HG03565 (cell line): ENCODE data around the gene CHD3.
"Not testable (repeated sequence)": the region's sequence is repeated elsewhere in the genome, so short reads cannot be mapped to it uniquely, and the experiment has no call there.

Experiments
- ATAC-seq: cut with Tn5 transposase; IDR thresholded peaks from one replicate; pipeline ENCODE4 v1.9.1; 2021; ENCODE audit warnings: mild to moderate bottlenecking, moderate library complexity; ENCODE audit not compliant: unreplicated experiment

CHD3 gene

DNA sequence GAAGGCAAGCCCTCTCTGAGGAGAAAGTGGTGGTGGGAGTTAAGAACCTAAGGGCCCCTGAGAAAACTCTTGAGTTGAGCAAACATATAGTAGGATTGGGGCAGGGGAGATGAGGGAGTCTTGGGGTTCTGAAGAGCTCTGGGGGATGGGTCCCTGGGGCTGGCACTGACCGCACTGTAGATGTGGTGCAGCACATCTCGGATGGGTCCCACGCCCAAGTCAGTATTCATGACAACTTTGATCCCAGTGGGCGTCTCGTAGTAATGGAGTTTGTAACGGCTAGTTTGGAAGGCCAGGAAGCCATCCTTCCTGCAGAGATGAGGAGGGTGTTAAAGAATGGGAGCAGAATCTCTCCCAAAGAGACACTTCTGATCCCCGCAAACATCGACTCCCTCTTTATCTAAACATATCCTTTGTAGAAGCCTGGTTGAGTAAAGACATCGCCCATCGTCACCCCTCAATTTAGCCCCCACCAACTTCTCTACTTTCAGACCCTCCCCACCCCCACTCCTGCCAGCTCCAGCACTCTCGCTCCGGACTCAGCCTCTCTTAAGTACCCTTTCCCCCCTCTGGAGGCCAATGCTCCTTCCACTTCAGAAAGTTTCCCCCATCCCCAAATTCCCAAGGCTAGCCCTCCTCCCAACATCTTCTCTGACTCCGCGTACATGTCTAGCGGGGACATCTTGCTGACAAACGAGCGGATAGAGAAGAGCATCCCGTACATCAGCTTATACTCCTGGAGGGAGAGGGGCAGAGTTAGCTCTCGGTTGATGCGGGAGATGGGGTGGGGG, 42.4 kb downstream of the CHD3 start:
- no peak for ATAC-seq

DNA sequence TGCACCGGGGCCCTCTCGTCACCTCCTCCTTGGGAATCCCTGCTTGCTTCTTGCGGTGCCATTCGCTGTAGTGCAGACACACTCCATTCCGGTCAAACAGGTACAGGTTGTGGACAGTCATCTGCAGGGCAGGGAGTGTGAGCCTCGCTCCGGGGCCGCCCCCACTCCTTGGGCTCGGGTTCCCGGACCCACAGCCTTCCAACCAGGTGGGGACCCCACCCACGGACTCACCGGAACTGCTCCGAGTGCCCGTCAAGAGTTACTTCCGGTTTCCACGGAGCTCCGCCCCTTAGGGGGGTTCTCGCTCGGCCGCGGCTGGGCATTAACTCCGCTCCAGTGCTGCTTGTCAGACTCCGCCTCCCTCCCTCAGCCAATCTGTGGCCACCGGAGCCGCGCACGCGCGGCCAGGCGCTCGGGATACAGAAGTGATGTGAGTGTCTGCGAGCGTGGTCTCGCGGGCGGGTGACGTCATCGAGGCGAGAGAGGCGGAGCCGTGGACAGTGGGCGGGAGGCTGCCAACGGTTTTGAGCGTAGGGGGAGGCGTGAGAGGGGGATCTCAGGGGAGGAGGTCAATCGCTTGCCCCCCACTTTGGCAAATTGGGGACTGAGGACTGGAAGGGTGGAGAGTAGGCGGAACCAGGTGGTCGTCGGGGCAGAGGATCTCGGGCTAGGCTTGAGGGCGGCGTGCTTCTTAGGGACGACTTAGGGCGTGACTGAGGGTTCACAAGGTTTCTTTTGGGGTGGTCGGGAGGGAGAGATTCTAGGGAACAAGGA, 43.3 kb downstream of the CHD3 start, which contains the start of the genes CNTROB and TRAPPC1:
Gene CNTROB (plus strand): TSS at position 498 of the 774 bp plus-strand sequence. CDS start 874 bp downstream, outside the sequence.
Gene TRAPPC1 (minus strand): TSS at position 238 of the 774 bp plus-strand sequence. CDS start 117 bp downstream, at position 121.
- peak; percentile 97 for ATAC-seq

DNA sequence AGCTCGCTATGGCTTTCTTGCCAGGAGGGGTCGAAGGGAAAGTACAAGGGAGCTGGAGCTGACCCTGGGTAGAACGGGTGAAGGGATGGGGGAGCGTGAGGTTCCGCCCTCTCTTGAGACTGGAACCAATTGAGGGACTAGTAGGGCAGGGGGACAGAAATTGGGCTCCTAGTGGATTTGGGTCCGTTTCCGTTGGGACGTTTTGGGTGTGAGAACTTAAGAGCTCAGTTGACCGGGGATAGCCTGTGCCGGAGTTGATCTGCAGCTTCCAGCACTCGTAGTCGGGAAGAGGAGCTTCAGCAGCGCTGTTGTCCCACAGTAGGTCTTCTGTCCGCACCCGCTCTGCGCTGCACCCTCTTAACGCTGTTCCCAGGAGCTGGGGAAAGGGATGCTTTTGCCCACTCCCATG, 43.9 kb downstream of the CHD3 start:
- ATAC-seq, result no peak

DNA sequence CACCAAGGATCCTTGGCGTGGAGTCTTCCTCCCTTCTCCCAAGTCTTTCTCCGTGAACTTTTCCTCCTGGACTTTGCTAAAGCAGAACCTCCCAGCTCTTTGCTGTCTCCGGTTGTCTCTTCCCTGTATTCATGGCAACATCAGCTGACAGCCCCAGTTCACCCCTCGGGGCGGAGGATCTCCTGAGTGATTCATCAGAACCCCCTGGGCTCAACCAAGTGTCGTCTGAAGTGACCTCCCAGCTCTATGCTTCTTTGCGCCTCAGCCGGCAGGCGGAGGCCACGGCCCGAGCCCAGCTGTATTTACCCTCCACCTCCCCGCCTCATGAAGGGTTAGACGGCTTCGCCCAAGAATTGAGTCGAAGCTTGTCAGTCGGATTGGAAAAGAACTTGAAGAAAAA, 44.4 kb downstream of the CHD3 start:
- no peak for ATAC-seq

DNA sequence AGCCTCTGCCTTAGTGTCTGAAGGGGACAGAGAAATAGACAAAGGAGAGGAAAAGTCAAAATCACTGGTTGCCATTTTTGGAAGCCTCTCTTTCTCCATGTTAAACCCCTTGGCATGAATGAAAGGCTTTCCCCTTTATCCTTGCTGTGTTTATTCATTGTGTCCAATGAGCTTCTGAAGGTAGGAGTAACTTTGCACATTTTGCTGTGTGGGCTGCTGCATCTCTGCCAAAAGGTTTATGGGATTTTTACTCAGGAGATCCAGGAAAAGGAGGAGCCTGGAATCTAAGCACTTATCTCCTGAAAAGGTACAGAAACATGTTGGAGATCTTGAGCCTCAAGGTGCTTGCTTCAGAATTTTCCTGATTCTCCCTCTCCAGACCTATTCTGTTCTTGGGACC, 47.3 kb downstream of the CHD3 start:
- no peak for ATAC-seq

DNA sequence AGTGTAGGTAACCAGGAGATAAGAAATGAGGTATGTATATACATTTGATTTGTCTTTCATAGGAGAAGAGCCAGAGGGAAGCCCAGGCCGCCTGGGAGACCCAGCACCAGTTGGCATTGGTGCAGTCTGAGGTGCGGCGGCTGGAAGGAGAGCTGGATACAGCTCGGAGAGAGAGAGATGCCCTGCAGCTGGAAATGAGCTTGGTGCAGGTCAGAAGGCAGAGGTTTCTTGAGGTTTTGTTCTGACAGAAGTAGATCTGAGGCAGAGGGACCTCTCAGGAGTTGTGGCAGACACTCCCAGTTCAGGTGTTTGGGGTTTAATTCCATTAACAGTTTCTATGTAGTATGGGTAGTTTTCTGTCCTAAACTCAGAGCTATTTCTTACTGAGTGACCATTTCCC, 51.4 kb downstream of the CHD3 start:
- no peak for ATAC-seq

DNA sequence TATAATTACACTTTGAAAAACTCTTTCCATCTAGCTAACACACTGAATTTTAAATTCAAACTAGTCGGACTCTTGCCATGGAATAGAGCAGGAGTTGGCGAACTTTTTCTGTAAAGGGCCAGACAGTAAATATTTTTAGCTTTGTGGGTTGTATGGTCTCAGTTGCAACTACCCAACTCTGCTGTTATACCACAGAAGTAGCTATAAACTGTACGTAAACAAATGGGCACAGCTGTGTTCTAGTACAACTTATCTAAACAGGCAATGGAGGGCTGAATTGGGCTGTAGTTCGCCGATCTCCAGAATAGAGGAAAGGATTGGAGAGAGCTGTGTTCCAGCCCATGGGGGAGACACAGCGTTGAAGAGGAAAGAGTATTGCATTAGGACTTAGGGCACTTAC, 52.2 kb downstream of the CHD3 start:
- no peak for ATAC-seq

DNA sequence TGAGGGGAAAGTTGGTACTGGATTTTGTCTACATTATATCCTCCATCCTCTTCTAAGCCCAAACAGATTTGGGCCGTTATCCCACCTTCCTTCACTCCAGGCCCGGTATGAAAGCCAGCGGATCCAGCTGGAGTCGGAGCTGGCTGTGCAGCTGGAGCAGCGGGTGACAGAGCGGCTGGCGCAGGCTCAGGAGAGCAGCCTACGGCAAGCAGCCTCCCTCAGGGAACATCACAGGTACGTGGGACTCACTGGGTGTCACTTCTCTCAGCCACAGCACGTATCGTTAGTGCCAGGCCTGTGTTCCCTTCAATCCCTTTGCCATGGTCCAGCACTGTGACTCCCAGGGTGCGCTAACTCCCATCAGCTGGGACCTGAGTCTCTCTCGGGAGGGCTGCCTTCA, 54.7 kb downstream of the CHD3 start:
- no peak for ATAC-seq

DNA sequence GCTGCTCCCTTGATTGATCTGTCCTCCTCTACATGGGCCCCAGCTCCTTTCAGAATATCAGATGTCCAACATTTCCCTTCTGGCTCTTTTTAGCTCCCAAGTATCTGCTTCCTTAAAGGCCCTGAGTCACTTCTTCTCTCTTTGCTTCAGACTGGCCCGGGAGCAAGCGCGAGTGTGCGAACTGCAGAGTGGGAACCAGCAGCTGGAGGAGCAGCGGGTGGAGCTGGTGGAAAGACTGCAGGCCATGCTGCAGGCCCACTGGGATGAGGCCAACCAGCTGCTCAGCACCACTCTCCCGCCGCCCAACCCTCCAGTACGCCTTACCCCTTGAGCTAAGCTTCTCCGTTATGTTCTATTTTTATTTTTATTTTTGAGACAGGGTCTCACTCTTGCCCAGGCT, 55.7 kb downstream of the CHD3 start:
- no peak for ATAC-seq

DNA sequence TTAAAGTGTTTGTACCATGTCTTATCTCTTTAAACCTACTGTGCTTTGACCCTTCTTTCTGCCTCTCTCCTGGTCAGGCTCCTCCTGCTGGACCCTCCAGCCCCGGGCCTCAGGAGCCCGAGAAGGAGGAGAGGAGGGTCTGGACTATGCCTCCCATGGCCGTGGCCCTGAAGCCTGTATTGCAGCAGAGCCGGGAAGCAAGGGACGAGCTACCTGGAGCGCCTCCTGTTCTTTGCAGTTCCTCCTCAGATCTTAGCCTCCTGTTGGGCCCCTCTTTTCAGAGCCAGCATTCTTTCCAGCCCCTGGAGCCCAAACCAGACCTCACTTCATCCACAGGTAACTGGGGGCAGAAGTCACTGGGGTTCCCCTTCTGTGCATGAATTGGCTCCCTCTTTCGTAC, 57.1 kb downstream of the CHD3 start:
- no peak for ATAC-seq

DNA sequence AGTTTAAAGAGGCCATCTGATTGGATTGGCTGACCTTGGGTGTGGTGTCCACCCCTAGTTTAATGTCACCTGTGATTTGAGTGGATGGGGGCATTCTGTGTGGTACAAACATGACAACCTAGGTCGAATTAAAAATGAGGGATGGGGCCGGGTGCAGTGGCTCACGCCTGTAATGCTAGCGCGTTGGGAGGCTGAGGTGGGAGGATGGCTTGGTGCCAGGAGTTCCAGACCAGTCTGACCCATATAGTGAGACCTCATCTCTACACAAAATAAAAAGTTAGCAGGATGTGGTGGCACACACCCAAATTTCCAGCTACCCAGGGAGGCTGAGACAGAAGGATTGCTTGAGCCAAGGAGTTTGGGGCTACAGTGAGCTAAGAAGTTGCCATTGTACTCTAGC, 57.9 kb downstream of the CHD3 start:
- ATAC-seq, result no peak

DNA sequence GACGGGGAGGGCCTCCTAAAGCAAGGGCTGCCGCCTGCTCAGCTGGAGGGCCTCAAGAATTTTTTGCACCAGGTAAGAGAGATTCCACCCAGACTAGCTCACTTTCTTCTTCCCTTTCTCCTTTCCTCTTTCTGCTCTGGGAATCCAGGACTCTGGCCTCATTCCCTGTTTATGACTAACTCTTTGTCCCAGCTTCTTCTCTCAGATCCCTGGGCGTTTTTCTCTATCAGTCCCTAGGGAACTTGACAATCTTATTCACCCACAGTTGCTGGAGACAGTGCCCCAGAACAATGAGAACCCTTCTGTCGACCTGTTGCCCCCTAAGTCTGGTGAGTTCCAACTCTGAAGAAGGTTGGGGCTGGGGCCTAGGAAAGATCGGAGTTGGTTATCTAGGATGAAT, 59.1 kb downstream of the CHD3 start:
- no peak for ATAC-seq

DNA sequence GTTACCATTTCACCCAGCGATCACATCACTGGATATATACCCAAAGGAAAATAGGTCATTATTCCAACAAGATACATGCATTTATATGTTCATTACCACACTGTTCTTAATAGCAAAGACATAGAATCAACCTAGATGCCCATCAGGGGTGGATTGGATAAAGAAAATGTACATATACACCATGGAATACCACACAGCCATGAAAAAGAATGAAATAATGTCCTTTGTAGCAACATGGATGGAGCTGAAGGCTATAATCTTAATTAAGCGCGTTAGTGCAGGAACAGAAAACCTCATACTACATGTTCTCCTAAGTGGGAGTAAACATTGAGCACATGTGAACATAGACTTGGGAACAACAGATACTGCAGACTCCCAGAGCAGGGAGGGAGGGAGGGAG, 62.0 kb downstream of the CHD3 start:
- ATAC-seq, result no peak

DNA sequence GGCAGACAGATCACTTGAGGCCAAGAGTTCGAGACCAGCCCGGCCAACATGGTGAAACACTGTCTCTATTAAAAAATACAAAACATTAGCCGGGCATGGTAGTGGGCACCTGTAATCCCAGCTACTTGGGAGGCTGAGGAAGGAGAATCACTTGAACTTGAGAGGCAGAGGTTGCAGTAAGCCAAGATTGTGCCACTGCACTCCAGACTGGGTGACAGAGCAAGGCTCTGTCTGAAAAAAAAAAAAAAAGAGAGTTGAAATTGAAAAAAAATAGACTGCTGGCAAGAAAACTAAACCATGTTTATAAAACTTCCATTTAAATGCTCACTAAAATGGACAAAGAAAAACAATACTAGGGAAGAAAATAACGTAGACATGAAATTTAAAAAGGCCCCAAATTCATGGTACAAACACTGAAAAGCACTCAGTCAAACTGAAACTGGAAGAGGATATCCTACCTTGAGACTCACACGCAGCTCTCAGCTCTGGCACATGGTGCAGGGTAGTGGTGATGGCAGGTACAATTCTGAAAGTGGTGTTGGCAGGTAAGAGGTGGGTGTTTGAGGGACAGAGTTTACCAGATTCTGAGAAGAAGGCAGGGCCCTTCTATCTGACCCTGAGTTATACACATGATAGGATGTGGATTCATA, 62.7 kb downstream of the CHD3 start:
- no peak for ATAC-seq

DNA sequence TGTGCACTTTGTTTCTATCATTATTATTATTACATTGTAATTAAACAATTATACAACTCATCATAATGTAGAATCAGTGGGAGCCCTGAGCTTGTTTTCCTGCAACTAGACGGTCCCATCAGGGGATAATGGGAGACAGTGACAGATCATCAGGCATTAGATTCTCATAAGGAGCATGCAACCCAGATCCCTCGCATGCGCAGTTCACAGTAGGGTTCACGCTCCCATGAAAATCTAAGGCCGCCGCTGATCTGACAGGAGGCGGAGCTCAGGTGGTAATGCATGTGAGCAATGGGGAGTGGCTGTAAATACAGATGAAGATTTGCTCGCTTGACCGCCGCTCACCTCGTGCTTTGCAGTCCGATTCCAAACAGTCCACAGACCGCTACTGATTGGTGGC, 64.7 kb downstream of the CHD3 start:
- ATAC-seq, result not testable (repeated sequence)

DNA sequence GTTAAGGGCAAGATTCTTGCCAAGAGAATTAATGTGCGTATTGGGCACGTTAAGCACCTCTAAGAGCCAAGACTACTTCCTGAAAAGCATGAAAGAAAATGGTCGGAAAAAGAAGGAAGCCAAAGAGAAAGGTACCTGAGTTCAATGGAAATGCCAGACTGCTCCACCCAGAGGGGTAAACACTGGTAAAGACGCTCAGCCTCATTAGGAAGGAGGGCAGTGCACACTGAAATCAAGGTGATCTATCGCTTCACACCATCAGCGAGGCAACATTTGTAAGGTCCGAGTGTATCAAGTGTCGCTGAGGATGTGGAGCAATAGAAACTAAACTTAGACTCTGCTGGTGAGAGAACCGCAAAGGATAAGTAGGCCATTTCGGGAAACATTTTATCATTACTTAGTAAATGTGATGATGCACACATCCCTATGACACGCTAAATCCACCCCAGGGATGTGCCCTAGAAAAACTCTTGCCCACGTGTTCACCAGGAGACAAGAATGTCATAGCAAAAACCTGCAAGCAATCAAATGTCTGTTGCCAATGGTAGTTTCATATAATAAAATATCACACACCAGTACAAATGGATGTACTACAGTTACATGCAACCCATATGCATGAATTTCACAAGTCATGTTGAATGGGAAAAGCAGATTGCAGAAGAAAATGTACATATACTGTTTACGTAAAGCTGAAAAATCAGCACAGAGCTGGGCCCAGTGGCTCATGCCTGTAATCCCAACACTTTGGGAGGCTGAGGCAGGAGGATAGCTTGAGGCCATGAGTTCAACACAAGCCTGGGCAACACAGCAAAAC, 67.0 kb downstream of the CHD3 start:
- no peak for ATAC-seq

DNA sequence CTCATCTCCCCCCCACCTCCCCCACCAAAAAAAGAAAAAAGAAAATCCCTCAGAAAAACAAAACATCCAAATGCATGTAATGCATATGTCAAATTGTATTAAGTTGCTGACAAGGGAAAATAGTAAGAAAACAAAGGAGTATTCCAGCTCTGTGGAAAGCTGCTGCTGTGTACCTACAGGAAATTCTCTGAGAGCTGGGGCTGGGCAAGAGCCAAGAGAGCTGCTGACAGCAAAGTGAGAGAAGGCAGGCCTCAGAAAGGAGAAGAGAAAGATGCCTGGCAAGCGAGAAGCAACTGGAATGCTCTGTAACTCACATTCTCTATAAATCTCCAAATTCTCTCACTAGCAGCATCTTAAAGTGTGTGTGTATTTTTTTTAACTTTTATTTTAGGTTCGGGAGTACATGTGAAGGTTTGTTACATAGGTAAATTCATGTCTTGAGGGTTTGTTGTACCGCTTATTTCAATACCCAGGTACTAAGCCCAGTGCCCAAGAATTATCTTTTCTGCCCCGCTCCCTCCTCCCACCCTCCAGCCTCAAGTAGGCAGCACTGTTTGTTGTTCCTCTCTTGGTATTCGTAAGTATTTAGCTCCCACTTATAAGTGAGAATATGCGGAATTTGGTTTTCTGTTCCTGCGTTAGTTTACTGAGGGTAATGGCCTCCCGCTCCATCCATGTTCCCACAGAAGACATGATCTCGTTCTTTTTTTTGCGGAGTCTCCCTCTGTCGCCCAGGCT, 67.8 kb downstream of the CHD3 start:
- ATAC-seq, result no peak

DNA sequence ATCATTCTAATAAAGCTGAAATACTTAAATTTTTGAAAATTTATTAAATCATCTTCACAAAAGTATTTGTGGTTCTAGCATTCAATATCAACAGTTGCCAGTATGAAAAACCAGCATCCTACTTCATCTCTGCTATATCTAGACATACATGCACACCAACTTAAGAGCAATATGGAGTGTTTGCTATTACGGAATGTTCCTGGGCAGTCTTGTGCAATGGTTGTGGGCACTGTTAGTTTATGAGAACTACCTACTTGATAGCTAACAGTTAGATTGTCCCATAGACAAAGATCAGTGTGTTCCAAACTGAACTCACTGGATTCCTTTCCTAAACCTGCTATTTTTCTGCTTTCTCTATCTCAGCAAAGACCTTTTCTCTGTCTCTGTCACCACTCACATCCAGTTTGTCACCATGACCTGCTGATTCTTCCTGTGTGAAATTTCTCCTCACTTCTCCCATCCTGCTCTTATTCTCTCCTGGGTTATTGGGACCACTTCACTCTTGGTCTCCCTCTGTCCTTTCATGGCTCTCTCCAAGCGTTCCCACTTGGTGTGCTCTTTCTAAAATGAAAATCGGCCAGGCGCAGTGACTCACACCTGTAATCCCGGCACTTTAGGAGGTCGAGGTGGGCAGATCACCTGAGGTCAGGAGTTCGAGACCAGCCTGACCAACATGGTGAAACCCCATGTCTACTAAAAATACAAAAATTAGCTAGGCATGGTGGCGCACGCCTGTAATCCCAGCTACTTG, 71.1 kb downstream of the CHD3 start:
- no peak for ATAC-seq

DNA sequence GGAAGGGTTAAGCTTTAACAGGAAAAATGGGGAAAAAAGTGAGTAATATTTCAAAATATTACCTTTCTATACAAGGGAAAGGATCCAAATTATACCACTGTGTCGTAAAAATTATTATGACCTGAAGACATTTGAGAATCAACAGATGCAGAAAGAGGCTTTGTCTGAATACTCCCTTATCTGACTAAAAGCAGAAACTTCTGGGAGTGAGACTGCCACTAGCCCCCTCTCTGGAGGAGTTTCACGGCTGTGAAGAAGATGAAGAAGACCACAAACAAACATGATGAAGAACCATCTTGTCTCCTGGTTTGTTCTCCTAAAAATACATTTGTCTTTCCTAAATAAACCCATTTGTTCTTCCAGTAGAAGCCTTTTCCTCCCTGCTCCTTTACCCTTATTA, 72.8 kb downstream of the CHD3 start:
- no peak for ATAC-seq
